Activated B cell treated with CpG ODN at 0.5 μM for 24 hours (primary cell): ENCODE results near the gene PDGFRB. TPM values are rescaled to one million over a fixed set of nuclear protein-coding genes. Genes with fewer than 3 reads are reported as not detected.

Source experiments
- ATAC-seq: fragments of 200-7000 bp; cut with Tn5 transposase; one replicate; pipeline ENCODE4 v1.10.0; 2021; ENCODE audit warnings: low read depth, mild to moderate bottlenecking, moderate library complexity
- CTCF ChIA-PET: fragments of 350-600 bp; sonication (Branson Sonifier 250); formaldehyde crosslinking; loops from one replicate; lab custom pipeline; 2021; ENCODE audit warnings: antibody characterized with exemption; lab: Charles Lee
- POLR2A ChIA-PET: fragments of 350-600 bp; sonication (Branson Sonifier 250); formaldehyde crosslinking; loops from one replicate; lab custom pipeline; 2021; ENCODE audit warnings: antibody characterized with exemption; lab: Charles Lee
- DNase-seq: peaks from one replicate; pipeline ENCODE4 v3.0.0; 2022
- H3K27ac Mint-ChIP-seq: one replicate; pipeline ENCODE4 v1.8.0; 2020; ENCODE audit warnings: mixed read lengths
- H3K27me3 Mint-ChIP-seq: one replicate; pipeline ENCODE4 v1.8.0; 2021; ENCODE audit warnings: mixed read lengths
- H3K36me3 Mint-ChIP-seq: one replicate; pipeline ENCODE4 v1.8.0; 2021; ENCODE audit warnings: low read depth, mixed read lengths
- H3K4me1 Mint-ChIP-seq: one replicate; pipeline ENCODE4 v1.8.0; 2021; ENCODE audit warnings: mixed read lengths
- H3K4me3 Mint-ChIP-seq: one replicate; pipeline ENCODE4 v1.8.0; 2020; ENCODE audit warnings: mild to moderate bottlenecking, mixed read lengths
- H3K9me3 Mint-ChIP-seq: one replicate; pipeline ENCODE4 v1.8.0; 2020; ENCODE audit warnings: mixed read lengths
- CTCF ChIP-seq: fragments of 200-600 bp; IDR thresholded peaks from one replicate; pipeline ENCODE4 v1.8.0; 2022; ENCODE audit warnings: antibody characterized with exemption, mild to moderate bottlenecking
- intact Hi-C: fragments of 100-400 bp; cut with micrococcal nuclease; formaldehyde crosslinking; loops from one replicate; pipeline ENCODE4 v1.15.1; 2024
- total RNA-seq: library from RNA; stranded (reverse); gene quantifications from 2 replicates; pipeline ENCODE4 v1.2.3, GENCODE V29; 2022

PDGFRB gene
- total RNA-seq, 1 donor from 2014 or later: 1.8 TPM

DNA sequence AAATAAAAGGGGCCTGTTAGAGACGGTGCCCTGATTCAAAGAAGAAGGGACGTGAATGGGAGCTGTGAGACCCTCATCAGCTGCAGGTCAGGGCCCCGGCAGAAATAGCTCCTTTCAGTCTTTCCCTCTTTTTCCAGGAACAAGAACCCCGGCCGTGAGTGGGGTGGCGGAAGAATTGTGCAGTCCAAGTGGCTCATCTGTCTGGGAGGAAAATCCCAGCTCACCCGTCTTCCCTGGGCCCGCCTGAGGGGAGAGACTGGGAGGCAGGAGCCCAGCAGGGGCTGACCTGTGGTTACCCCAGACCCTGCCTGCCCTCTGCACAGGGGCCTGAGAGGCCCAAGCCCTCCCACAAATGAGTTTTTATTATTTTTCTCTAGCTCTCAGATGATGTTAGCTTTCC lies 44.5 kb downstream of the PDGFRB start:
- ChIA-PET POLR2A (interaction anchor here (0.5 kb wide), 1 partner anchor 44 kb away, joined by 3 read pairs; no protein-coding TSS in a partner anchor), CTCF (no interaction called here)
- TF ChIP-seq CTCF: no peak
- intact Hi-C loops: no loop called here
- no peaks in the 10 kb centered on the region for H3K9me3 Mint-ChIP-seq
- no peak overlapping the region for H3K4me3 Mint-ChIP-seq
- DNase-seq (no peak), ATAC-seq (no peak)
- H3K4me1 Mint-ChIP-seq: no peaks in the 10 kb centered on the region
- H3K36me3 Mint-ChIP-seq: no peaks in the 10 kb centered on the region
- H3K27me3 Mint-ChIP-seq: peaks cover 4% of the 10 kb centered on the region
- H3K27ac Mint-ChIP-seq: no peak overlapping the region

DNA sequence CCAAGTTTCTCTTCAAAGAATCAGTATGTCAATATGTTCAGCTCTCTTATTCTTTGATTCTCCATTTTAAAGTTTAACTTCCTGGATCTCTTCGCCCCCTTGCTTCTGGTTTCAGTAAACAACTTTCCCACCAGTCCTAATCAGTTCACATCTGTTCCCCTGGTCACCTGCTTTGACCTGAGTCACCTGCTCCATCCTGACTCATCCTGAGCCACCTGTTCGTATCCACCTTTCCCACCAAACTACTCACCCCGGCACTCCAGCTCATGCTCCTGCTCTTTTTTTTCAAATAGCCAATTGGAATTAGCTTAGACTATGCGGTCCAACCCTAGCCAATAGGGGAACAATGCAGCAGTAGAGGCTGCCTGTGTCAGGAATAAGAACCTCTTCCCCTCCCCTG lies 45.7 kb downstream of the PDGFRB start:
- H3K27ac Mint-ChIP-seq: no peak overlapping the region
- no peak overlapping the region for H3K4me3 Mint-ChIP-seq
- peaks cover 4% of the 10 kb centered on the region for H3K27me3 Mint-ChIP-seq
- TF ChIP-seq CTCF: no peak
- no peaks in the 10 kb centered on the region for H3K36me3 Mint-ChIP-seq
- intact Hi-C loops: no loop called here
- DNase-seq (no peak), ATAC-seq (no peak)
- H3K4me1 Mint-ChIP-seq: no peaks in the 10 kb centered on the region
- ChIA-PET POLR2A (interaction anchor here (0.6 kb wide), 1 partner anchor 1311 kb away, joined by 5 read pairs; no protein-coding TSS in a partner anchor), CTCF (no interaction called here)
- no peaks in the 10 kb centered on the region for H3K9me3 Mint-ChIP-seq

DNA sequence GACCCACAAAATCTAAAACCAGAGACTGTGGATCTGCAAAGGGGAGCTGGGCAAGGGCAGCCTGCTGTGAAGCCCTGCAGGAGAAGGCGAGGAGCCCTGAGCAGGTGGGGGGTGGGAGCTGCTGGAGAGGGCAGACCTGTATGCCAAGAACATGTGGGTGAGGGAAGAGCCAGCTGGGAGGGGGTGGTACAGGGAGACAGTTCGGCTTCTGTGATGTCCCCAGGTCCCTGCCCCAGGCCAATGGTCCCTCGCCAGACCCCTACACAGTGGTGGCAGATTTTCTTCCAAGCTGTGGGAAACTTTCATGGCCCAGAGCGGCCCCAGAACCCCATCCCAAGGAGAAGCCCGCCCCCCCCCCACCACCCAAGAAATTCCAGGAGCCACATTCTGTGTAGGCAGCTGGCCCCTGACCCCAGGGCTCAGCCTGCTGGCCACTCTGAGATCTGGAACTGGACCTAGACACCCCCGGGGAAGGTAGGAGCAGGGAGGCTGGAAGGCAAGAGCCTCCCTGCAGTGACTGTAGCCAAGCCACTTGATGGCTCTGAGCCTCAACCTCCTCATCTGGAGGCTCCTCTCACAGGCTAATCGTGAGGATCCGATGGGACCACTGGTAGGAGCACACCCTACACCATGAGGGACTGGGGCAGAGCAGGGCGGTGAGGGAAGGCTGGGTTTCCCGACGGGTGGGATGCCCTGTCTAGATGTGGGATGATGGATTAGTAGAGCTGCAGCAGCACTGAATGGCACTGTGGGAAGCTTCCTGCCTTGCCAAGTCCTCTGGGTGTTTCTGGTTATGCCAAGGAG lies 46.7 kb downstream of the PDGFRB start:
- POLR2A ChIA-PET: no interaction called here
- Mint-ChIP-seq H3K27me3 (peaks cover 4% of the 10 kb centered on the region), H3K27ac (no peak overlapping the region), H3K36me3 (no peaks in the 10 kb centered on the region), H3K4me1 (no peaks in the 10 kb centered on the region), H3K4me3 (no peak overlapping the region), H3K9me3 (no peaks in the 10 kb centered on the region)
- intact Hi-C loops: no loop called here
- CTCF ChIA-PET: no interaction called here
- no peak for TF ChIP-seq CTCF
- no peak for ATAC-seq
- DNase-seq: no peak

GRCh38 chr5:150107909-150108447 lies 47.7 kb downstream of the PDGFRB start:
- ChIA-PET CTCF (no interaction called here), POLR2A (no interaction called here)
- H3K36me3 Mint-ChIP-seq: no peaks in the 10 kb centered on the region
- H3K27me3 Mint-ChIP-seq: peaks cover 1% of the 10 kb centered on the region
- ATAC-seq (no peak), DNase-seq (no peak)
- H3K27ac Mint-ChIP-seq: no peak overlapping the region
- TF ChIP-seq CTCF: no peak
- H3K4me3 Mint-ChIP-seq: no peak overlapping the region
- H3K4me1 Mint-ChIP-seq: peaks cover 3% of the 10 kb centered on the region
- intact Hi-C loops: no loop called here
- no peaks in the 10 kb centered on the region for H3K9me3 Mint-ChIP-seq

DNA sequence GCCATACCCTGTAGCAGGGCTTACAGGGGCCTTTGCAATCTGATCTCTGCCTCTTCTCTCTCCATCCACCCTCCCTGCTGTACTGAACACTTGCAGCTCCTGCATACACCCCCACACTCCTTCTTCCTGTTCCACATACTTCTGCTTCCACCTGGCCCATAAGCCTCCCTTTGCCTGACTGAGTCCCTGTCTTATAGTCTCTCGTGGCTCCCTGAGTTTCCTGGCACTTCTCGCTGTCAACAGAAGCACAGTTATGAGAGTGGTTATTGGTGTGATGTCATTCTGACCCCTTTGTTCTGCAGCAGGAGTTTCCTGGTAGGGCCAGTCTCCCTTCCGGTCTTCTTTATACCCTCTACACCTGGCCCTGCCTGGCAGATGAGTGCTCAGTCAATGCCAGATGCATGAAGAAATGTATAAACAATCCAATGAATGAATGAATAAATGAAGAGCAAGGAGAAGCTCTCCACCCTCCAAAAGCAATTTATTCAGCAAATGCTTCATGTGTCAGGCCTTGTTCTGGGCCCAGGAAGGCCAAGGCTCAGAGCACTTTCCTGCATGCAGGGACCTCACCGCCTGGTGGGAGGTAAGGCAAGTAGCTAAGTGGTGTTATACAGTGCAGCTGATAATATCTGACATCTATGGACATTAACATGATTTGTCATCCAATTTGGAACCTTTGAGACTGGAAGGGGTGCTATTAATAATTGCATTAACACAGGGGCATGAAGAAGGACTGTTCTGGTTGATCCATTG lies 48.8 kb downstream of the PDGFRB start:
- peaks cover 6% of the 10 kb centered on the region for H3K4me1 Mint-ChIP-seq
- no peak for ATAC-seq
- no peak for DNase-seq
- H3K9me3 Mint-ChIP-seq: no peaks in the 10 kb centered on the region
- no peak for TF ChIP-seq CTCF
- H3K27ac Mint-ChIP-seq: no peak overlapping the region
- no peaks in the 10 kb centered on the region for H3K27me3 Mint-ChIP-seq
- no peak overlapping the region for H3K4me3 Mint-ChIP-seq
- intact Hi-C loops: no loop called here
- POLR2A ChIA-PET: no interaction called here
- no peaks in the 10 kb centered on the region for H3K36me3 Mint-ChIP-seq
- CTCF ChIA-PET: no interaction called here
